ENCODE measurements around the gene CTRB1. TPM values are rescaled to one million over a fixed set of nuclear protein-coding genes. Genes with fewer than 3 reads are reported as not detected.

The CTRB1 gene
- total and polyA plus RNA-seq, 2 of the 8 experiments (the other 6 are each of a cell fraction or from before 2014, with no cell fraction given), result not detected

DNA sequence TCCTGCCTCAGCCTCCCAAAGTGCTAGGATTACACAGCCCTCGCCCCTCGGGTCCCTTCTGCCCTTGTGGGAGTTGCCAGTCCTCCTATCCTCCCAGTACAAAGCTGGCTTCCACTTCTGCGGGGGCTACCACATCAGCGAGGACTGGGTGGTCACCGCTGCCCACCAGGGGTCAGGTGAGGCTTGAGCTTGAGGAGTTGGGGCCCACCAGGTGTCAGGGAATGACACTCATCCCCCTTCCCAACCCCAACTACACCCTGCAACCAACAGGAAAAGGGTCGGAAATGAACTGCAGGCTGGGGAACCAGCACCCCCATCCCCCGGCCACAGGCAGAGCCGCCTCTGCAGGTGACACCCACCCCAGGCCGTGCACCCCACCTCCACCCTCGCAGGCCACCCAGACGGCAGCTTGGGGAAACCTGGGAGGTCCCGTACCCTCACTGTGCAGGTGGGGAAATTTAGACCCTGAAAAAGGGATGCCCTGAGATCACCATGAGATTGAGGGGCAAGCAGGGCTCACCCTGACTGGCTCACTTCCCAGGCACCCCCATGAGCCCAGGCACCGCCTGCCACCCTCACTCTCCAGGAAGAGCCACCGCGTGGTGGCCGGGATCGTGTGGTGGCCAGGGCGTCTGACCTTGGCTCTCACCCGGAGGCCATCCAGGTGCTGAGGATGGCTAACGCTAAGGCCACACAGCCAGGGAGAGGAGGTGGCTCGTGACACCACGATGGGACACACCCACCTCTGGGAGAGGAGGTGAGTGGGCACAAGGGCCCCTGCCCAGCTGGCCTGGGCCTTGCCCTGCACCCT, 8.0 kb downstream of the CTRB1 start (continued):
- TF ChIP-seq, protein P1, sequence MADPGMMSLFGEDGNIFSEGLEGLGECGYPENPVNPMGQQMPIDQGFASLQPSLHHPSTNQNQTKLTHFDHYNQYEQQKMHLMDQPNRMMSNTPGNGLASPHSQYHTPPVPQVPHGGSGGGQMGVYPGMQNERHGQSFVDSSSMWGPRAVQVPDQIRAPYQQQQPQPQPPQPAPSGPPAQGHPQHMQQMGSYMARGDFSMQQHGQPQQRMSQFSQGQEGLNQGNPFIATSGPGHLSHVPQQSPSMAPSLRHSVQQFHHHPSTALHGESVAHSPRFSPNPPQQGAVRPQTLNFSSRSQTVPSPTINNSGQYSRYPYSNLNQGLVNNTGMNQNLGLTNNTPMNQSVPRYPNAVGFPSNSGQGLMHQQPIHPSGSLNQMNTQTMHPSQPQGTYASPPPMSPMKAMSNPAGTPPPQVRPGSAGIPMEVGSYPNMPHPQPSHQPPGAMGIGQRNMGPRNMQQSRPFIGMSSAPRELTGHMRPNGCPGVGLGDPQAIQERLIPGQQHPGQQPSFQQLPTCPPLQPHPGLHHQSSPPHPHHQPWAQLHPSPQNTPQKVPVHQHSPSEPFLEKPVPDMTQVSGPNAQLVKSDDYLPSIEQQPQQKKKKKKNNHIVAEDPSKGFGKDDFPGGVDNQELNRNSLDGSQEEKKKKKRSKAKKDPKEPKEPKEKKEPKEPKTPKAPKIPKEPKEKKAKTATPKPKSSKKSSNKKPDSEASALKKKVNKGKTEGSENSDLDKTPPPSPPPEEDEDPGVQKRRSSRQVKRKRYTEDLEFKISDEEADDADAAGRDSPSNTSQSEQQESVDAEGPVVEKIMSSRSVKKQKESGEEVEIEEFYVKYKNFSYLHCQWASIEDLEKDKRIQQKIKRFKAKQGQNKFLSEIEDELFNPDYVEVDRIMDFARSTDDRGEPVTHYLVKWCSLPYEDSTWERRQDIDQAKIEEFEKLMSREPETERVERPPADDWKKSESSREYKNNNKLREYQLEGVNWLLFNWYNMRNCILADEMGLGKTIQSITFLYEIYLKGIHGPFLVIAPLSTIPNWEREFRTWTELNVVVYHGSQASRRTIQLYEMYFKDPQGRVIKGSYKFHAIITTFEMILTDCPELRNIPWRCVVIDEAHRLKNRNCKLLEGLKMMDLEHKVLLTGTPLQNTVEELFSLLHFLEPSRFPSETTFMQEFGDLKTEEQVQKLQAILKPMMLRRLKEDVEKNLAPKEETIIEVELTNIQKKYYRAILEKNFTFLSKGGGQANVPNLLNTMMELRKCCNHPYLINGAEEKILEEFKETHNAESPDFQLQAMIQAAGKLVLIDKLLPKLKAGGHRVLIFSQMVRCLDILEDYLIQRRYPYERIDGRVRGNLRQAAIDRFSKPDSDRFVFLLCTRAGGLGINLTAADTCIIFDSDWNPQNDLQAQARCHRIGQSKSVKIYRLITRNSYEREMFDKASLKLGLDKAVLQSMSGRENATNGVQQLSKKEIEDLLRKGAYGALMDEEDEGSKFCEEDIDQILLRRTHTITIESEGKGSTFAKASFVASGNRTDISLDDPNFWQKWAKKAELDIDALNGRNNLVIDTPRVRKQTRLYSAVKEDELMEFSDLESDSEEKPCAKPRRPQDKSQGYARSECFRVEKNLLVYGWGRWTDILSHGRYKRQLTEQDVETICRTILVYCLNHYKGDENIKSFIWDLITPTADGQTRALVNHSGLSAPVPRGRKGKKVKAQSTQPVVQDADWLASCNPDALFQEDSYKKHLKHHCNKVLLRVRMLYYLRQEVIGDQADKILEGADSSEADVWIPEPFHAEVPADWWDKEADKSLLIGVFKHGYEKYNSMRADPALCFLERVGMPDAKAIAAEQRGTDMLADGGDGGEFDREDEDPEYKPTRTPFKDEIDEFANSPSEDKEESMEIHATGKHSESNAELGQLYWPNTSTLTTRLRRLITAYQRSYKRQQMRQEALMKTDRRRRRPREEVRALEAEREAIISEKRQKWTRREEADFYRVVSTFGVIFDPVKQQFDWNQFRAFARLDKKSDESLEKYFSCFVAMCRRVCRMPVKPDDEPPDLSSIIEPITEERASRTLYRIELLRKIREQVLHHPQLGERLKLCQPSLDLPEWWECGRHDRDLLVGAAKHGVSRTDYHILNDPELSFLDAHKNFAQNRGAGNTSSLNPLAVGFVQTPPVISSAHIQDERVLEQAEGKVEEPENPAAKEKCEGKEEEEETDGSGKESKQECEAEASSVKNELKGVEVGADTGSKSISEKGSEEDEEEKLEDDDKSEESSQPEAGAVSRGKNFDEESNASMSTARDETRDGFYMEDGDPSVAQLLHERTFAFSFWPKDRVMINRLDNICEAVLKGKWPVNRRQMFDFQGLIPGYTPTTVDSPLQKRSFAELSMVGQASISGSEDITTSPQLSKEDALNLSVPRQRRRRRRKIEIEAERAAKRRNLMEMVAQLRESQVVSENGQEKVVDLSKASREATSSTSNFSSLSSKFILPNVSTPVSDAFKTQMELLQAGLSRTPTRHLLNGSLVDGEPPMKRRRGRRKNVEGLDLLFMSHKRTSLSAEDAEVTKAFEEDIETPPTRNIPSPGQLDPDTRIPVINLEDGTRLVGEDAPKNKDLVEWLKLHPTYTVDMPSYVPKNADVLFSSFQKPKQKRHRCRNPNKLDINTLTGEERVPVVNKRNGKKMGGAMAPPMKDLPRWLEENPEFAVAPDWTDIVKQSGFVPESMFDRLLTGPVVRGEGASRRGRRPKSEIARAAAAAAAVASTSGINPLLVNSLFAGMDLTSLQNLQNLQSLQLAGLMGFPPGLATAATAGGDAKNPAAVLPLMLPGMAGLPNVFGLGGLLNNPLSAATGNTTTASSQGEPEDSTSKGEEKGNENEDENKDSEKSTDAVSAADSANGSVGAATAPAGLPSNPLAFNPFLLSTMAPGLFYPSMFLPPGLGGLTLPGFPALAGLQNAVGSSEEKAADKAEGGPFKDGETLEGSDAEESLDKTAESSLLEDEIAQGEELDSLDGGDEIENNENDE (IDR thresholded peaks at IDR 0.05; ENCODE audit: insufficient replicate concordance, low read length), result no peak
